H1 (cell line): ENCODE data around the gene UQCRQ. TPM values are rescaled to one million over a fixed set of nuclear protein-coding genes. Genes with fewer than 3 reads are reported as not detected.

Source experiments
- CTCF ChIA-PET: fragments of 300-600 bp; sonication (Branson Sonifier 250); formaldehyde crosslinking; loops from one replicate; lab custom pipeline; 2021; ENCODE audit not compliant: partially characterized antibody; lab: Charles Lee
- POLR2A ChIA-PET: fragments of 300-600 bp; sonication (Branson Sonifier 250); formaldehyde crosslinking; loops from one replicate; lab custom pipeline; 2021; ENCODE audit warnings: inconsistent platforms; ENCODE audit not compliant: partially characterized antibody; lab: Charles Lee
- DNase-seq, 2 experiments: peaks; one replicate each; pipeline versions ENCODE4 v3.0.0 to v3.0.0-alpha.2; 2010 to 2022; ENCODE audit warnings: low spot score in 2 of 2, low read depth in 1 of 2, mixed read lengths in 1 of 2
- FAIRE-seq: peaks from 2 replicates; lab custom pipeline; 2011; peaks lifted over from hg19 to GRCh38; lab: Jason Lieb, UNC
- H2AFZ ChIP-seq: 2 replicates; pipeline ENCODE4 v1.8.1; 2012; ENCODE audit warnings: low read length, inconsistent platforms
- H2AK5ac ChIP-seq: 2 replicates; pipeline ENCODE4 v1.6.1; 2013; ENCODE audit warnings: low read depth, low read length
- H2BK120ac ChIP-seq: replicated peaks from 2 replicates; pipeline ENCODE3; 2013; ENCODE audit warnings: low read depth, low read length, inconsistent platforms
- H2BK12ac ChIP-seq: 2 replicates; pipeline ENCODE4 v1.6.1; 2013; ENCODE audit warnings: low read depth, low read length
- H2BK15ac ChIP-seq: 2 replicates; pipeline ENCODE4 v1.6.1; 2013; ENCODE audit warnings: low read length
- H2BK20ac ChIP-seq: 2 replicates; pipeline ENCODE4 v1.6.1; 2013; ENCODE audit warnings: low read length
- H2BK5ac ChIP-seq: 2 replicates; pipeline ENCODE4 v1.6.1; 2013; ENCODE audit warnings: low read depth, low read length
- H3K14ac ChIP-seq: 2 replicates; pipeline ENCODE4 v1.6.1; 2013; ENCODE audit warnings: inconsistent platforms; ENCODE audit not compliant: insufficient read length
- H3K18ac ChIP-seq: 2 replicates; pipeline ENCODE4 v1.6.1; 2013; ENCODE audit warnings: low read length; ENCODE audit errors: extremely low read depth
- H3K23ac ChIP-seq: 2 replicates; pipeline ENCODE4 v1.6.1; 2013; ENCODE audit warnings: inconsistent platforms; ENCODE audit not compliant: insufficient read length
- H3K23me2 ChIP-seq: 2 replicates; pipeline ENCODE4 v1.6.1; 2013; ENCODE audit warnings: low read depth, low read length
- H3K27ac ChIP-seq: 2 replicates; pipeline ENCODE4 v1.6.1; 2011; ENCODE audit warnings: low read depth, low read length, inconsistent platforms
- H3K27me3 ChIP-seq, 4 experiments: replicated peaks in 1 of 4; 1 replicate in 1 of 4; 2 replicates in 3 of 4; pipeline versions ENCODE4 v1.6.1 to v1.8.1; 2011 to 2013; ENCODE audit warnings: low read length in 3 of 4, mild to moderate bottlenecking in 3 of 4, inconsistent platforms in 2 of 4, mixed read lengths in 2 of 4, moderate library complexity in 1 of 4; ENCODE audit not compliant: control insufficient read depth in 3 of 4, insufficient read depth in 3 of 4; ENCODE audit errors: extremely low read depth in 1 of 4
- H3K36me3 ChIP-seq, 4 experiments: 2 replicates each; pipeline versions ENCODE4 v1.6.1 to v1.8.1; 2011 to 2013; ENCODE audit warnings: mild to moderate bottlenecking in 4 of 4, low read length in 3 of 4, moderate library complexity in 2 of 4, control low read depth in 1 of 4, inconsistent platforms in 1 of 4; ENCODE audit not compliant: insufficient read depth in 4 of 4, control insufficient read depth in 2 of 4
- H3K4ac ChIP-seq: replicated peaks from 2 replicates; pipeline ENCODE3; 2013; ENCODE audit warnings: low read length, low read depth, mixed read lengths, inconsistent platforms; ENCODE audit not compliant: insufficient read length
- H3K4me1 ChIP-seq, 4 experiments: replicated peaks in 1 of 4; 1 replicate in 1 of 4; 2 replicates in 3 of 4; pipeline versions ENCODE4 v1.6.1 to v1.8.1; 2011 to 2013; ENCODE audit warnings: low read length in 3 of 4, inconsistent platforms in 2 of 4, mixed read lengths in 1 of 4; ENCODE audit not compliant: insufficient read depth in 4 of 4, control insufficient read depth in 3 of 4
- H3K4me2 ChIP-seq, 2 experiments: 2 replicates each; pipeline versions ENCODE4 v1.6.1 to v1.8.1; 2011 to 2013; ENCODE audit warnings: low read depth in 2 of 2, low read length in 2 of 2, control low read depth in 1 of 2, inconsistent platforms in 1 of 2, mild to moderate bottlenecking in 1 of 2; ENCODE audit not compliant: insufficient read depth in 1 of 2
- H3K4me3 ChIP-seq, 4 experiments: fragments of 200-600, 300-600 bp in 1 of 4; sonication (generic), shearing (Covaris generic), sonication (Bioruptor Twin) in 1 of 4; 2 replicates each; pipeline versions ENCODE4 v1.5.1 to v1.8.1; 2011 to 2016; ENCODE audit warnings: low read length in 4 of 4, low read depth in 3 of 4, control low read depth in 2 of 4, inconsistent platforms in 2 of 4, mild to moderate bottlenecking in 2 of 4, mixed read lengths in 1 of 4, moderate library complexity in 1 of 4; ENCODE audit not compliant: insufficient read depth in 2 of 4; ENCODE audit errors: extremely low read depth in 1 of 4
- H3K56ac ChIP-seq: replicated peaks from 2 replicates; pipeline ENCODE3; 2013; ENCODE audit warnings: low read depth, mild to moderate bottlenecking, mixed read lengths, low read length, inconsistent platforms; ENCODE audit not compliant: insufficient read length
- H3K79me1 ChIP-seq: 2 replicates; pipeline ENCODE4 v1.6.1; 2013; ENCODE audit warnings: low read depth, low read length, control low read depth
- H3K79me2 ChIP-seq, 2 experiments: 2 replicates each; pipeline versions ENCODE4 v1.6.1 to v1.8.1; 2012 to 2013; ENCODE audit warnings: low read length in 2 of 2, mild to moderate bottlenecking in 2 of 2, inconsistent platforms in 1 of 2; ENCODE audit not compliant: insufficient read depth in 2 of 2, control insufficient read depth in 1 of 2
- H3K9ac ChIP-seq, 4 experiments: replicated peaks in 1 of 4; 1 replicate in 1 of 4; 2 replicates in 3 of 4; pipeline versions ENCODE4 v1.6.1 to v1.8.1; 2011 to 2013; ENCODE audit warnings: low read depth in 3 of 4, low read length in 3 of 4, control low read depth in 2 of 4, mild to moderate bottlenecking in 2 of 4, moderate library complexity in 2 of 4, inconsistent platforms in 1 of 4; ENCODE audit errors: extremely low read depth in 1 of 4
- H3K9me3 ChIP-seq, 2 experiments: 2 replicates each; pipeline versions ENCODE4 v1.6.1 to v1.8.1; 2012 to 2013; ENCODE audit warnings: mild to moderate bottlenecking in 2 of 2, moderate library complexity in 2 of 2, control low read depth in 1 of 2, inconsistent platforms in 1 of 2, low read depth in 1 of 2, low read length in 1 of 2, mixed read lengths in 1 of 2; ENCODE audit not compliant: insufficient read depth in 2 of 2
- H4K20me1 ChIP-seq, 2 experiments: replicated peaks in 1 of 2; 2 replicates each; pipeline versions ENCODE3 to v1.8.1; 2011 to 2013; ENCODE audit warnings: inconsistent platforms in 2 of 2, low read length in 2 of 2, mild to moderate bottlenecking in 1 of 2; ENCODE audit not compliant: insufficient read depth in 2 of 2, control insufficient read depth in 1 of 2
- H4K5ac ChIP-seq: 2 replicates; pipeline ENCODE4 v1.6.1; 2013; ENCODE audit warnings: low read length, low read depth, mixed read lengths, inconsistent platforms; ENCODE audit not compliant: insufficient read length
- H4K8ac ChIP-seq: 2 replicates; pipeline ENCODE4 v1.8.0; 2013; ENCODE audit warnings: mild to moderate bottlenecking, moderate library complexity, low read length, inconsistent platforms; ENCODE audit not compliant: insufficient read depth; ENCODE audit errors: extremely low read depth
- H4K91ac ChIP-seq: replicated peaks from 2 replicates; pipeline ENCODE3; 2013; ENCODE audit warnings: low read length, mixed read lengths, inconsistent platforms; ENCODE audit not compliant: insufficient read length
- CTCF ChIP-seq, 3 experiments: IDR thresholded peaks; 1 replicate in 2 of 3; 2 replicates in 1 of 3; pipeline versions ENCODE4 v1.5.1 to v1.6.1; 2011; ENCODE audit warnings: low read length in 3 of 3, mild to moderate bottlenecking in 3 of 3, inconsistent platforms in 2 of 3, low read depth in 1 of 3, moderate library complexity in 1 of 3; ENCODE audit not compliant: insufficient read depth in 1 of 3; ENCODE audit errors: control extremely low read depth in 1 of 3
- EZH2 ChIP-seq: fragments of 200-600 bp; sonication (generic); IDR thresholded peaks from 2 replicates; pipeline ENCODE4 v1.7.1; 2012; ENCODE audit warnings: low read depth, mild to moderate bottlenecking, moderate library complexity, low read length, inconsistent platforms; ENCODE audit not compliant: severe bottlenecking
- GTF2F1 ChIP-seq: IDR thresholded peaks from 2 replicates; pipeline ENCODE4 v1.6.1; 2012; ENCODE audit warnings: low read depth, low read length, improper control_type of control experiment, borderline replicate concordance
- POLR2A ChIP-seq, 2 experiments: IDR thresholded peaks; 1 replicate in 1 of 2; 2 replicates in 1 of 2; pipeline ENCODE4 v1.6.1; 2011; ENCODE audit warnings: low read depth in 2 of 2, low read length in 2 of 2, mild to moderate bottlenecking in 2 of 2; ENCODE audit errors: control extremely low read depth in 1 of 2
- RFX5 ChIP-seq: IDR thresholded peaks from 2 replicates; pipeline ENCODE4 v1.6.1; 2011; ENCODE audit warnings: low read depth, low read length, improper control_type of control experiment, borderline replicate concordance
- TAF7 ChIP-seq: optimal IDR thresholded peaks from 2 replicates; pipeline ENCODE3; 2011; ENCODE audit warnings: low read depth, mild to moderate bottlenecking, inconsistent platforms, low read length, moderate library complexity, borderline replicate concordance
- TBP ChIP-seq: IDR thresholded peaks from 2 replicates; pipeline ENCODE4 v1.6.1; 2011; ENCODE audit warnings: low read depth, low read length, improper control_type of control experiment
- WGBS, 2 experiments: shearing (Covaris generic) in 1 of 2; methylation state at CpG; one replicate each; pipeline versions ENCODE4 v1.1.6 to v1.1.7; 2013 to 2015; ENCODE audit warnings: low lambda C conversion rate in 2 of 2, mixed read lengths in 2 of 2, inconsistent platforms in 1 of 2, low coverage in 1 of 2, missing lambda C conversion rate in 1 of 2; ENCODE audit not compliant: insufficient replicate concordance in 2 of 2, insufficient coverage in 1 of 2, insufficient read length in 1 of 2; ENCODE audit errors: extremely low coverage in 1 of 2, missing lambda C conversion rate in 1 of 2; 5-methylcytosine and 5-hydroxymethylcytosine counted together
- polyA plus RNA-seq, 7 experiments: library from polyadenylated mRNA; depleted of rRNA in 3 of 7; stranded (reverse) in 5 of 7; unstranded in 2 of 7; fragments of >200 nt in 5 of 7; fragments of 200-250 nt in 2 of 7; gene quantifications; 1 replicate in 5 of 7; 2 replicates in 1 of 7; 4 replicates in 1 of 7; pipeline versions ENCODE4 v1.2.1 to v1.2.3, GENCODE V29; 2011 to 2013; ENCODE audit warnings: missing spikeins in 2 of 7, mixed read lengths in 2 of 7
- total RNA-seq: library from RNA; stranded (reverse); fragmentation: NEBNext Ultra II Directional; extraction: Animal tissue kit (Norgen Biotek cat#: 25700); gene quantifications from 2 replicates; pipeline ENCODE4 v1.2.1, GENCODE V29; 2021

Gene UQCRQ
- total and polyA plus RNA-seq, 2 of the 8 experiments (the other 6 are each of a cell fraction or from before 2014, with no cell fraction given) = 177 to 293 TPM

GRCh38 chr5:132849347-132849746 lies 17.1 kb upstream of the UQCRQ start:
- H4K91ac ChIP-seq = no peak overlapping the region
- no peak overlapping the region for H2BK120ac ChIP-seq
- no peak overlapping the region for H2AFZ ChIP-seq
- no peak overlapping the region for H4K5ac ChIP-seq
- H3K27ac ChIP-seq = no peak overlapping the region
- H2BK12ac ChIP-seq = no peak overlapping the region
- CTCF ChIA-PET = interaction anchor here (0.9 to 32.2 kb wide), 3 partner anchors 12 to 40 kb away, joined by 4 to 465 read pairs (median 11); partner anchors contain the start of gene SHROOM1
- H3K4me1 ChIP-seq = peaks cover 0 to 1% (median 0%) of the 10 kb centered on the region in 4 experiments; a peak in 1 of 7 replicates
- TF ChIP-seq GTF2F1 = no peak
- TF ChIP-seq TBP = no peak
- TF ChIP-seq EZH2 = no peak
- no peak for TF ChIP-seq CTCF (IDR thresholded peaks at IDR 0.05; ENCODE audit: control extremely low read depth in 1 of 3, insufficient read depth in 1 of 3, low read depth in 1 of 3, low read length in 3 of 3)
- TF ChIP-seq POLR2A (IDR thresholded peaks at IDR 0.05; ENCODE audit: control extremely low read depth in 1 of 2, low read depth in 2 of 2, low read length in 2 of 2) = no peak
- no peak for TF ChIP-seq TAF7
- TF ChIP-seq RFX5 = no peak
- H3K9ac ChIP-seq = no peak overlapping the region
- H3K23me2 ChIP-seq = no peaks in the 10 kb centered on the region
- H4K20me1 ChIP-seq = no peaks in the 10 kb centered on the region
- no peak overlapping the region for H2BK5ac ChIP-seq
- H3K4me2 ChIP-seq = no peak overlapping the region
- H3K79me1 ChIP-seq = no peaks in the 10 kb centered on the region
- FAIRE-seq (no peak), DNase-seq (no peak)
- H3K18ac ChIP-seq = no peak overlapping the region
- H4K8ac ChIP-seq = no peak overlapping the region
- H3K9me3 ChIP-seq = no peaks in the 10 kb centered on the region
- no peaks in the 10 kb centered on the region for H3K36me3 ChIP-seq
- H3K4me3 ChIP-seq = no peak overlapping the region
- no peak overlapping the region for H3K56ac ChIP-seq
- no peak overlapping the region for H2BK20ac ChIP-seq
- POLR2A ChIA-PET = interaction anchor here (1.6 kb wide), 1 partner anchor 16 kb away, joined by 3 read pairs; the partner anchor contains the start of genes GDF9 and UQCRQ
- no peaks in the 10 kb centered on the region for H3K79me2 ChIP-seq
- no peak overlapping the region for H2BK15ac ChIP-seq
- no peaks in the 10 kb centered on the region for H3K27me3 ChIP-seq
- H3K4ac ChIP-seq = no peak overlapping the region
- H3K23ac ChIP-seq = no peak overlapping the region
- WGBS, 2 experiments = 91% methylated on average over 1 of the region's 1 CpG; no CpG with 5 or more reads in 1 of the 2 experiments
- H3K14ac ChIP-seq = no peak overlapping the region
- no peak overlapping the region for H2AK5ac ChIP-seq
